AG10803 (cell line): ENCODE measurements around the gene LRRN4CL.

Source experiments
- DNase-seq: peaks from one replicate; pipeline ENCODE4 v3.0.0; 2010; ENCODE audit warnings: low read depth
- H3K4me3 ChIP-seq: 2 replicates; pipeline ENCODE4 v1.5.1; 2011; ENCODE audit warnings: mild to moderate bottlenecking, low read length, control low read depth
- TF ChIP-seq, protein P1 (sequence below): conservative IDR thresholded peaks from 2 replicates; pipeline ENCODE4 v1.5.1; 2011; ENCODE audit warnings: mild to moderate bottlenecking, low read length, control low read depth, inconsistent platforms

Gene LRRN4CL

DNA sequence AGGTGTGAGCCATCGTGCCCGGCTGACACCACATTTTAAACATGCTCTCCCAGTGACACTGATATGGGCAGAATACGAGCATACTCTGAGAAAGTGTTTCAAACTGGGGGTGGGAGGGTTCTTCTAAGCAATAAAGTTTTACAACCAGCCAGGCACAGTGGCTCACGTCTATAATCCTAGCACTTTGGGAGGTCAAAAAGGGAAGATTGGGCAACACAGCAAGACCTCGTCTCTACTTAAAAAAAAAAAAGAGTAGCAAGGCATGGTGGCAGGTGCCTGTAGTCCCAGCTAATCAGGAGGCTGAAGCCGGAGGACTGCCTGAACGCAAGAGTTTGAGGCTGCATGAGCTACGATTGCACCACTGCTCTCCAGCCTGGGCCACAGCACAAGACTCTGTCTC is 45.1 kb downstream of the LRRN4CL start:
- DNase-seq, result no peak
- H3K4me3 ChIP-seq, result no peak overlapping the region
- TF ChIP-seq, protein P1, sequence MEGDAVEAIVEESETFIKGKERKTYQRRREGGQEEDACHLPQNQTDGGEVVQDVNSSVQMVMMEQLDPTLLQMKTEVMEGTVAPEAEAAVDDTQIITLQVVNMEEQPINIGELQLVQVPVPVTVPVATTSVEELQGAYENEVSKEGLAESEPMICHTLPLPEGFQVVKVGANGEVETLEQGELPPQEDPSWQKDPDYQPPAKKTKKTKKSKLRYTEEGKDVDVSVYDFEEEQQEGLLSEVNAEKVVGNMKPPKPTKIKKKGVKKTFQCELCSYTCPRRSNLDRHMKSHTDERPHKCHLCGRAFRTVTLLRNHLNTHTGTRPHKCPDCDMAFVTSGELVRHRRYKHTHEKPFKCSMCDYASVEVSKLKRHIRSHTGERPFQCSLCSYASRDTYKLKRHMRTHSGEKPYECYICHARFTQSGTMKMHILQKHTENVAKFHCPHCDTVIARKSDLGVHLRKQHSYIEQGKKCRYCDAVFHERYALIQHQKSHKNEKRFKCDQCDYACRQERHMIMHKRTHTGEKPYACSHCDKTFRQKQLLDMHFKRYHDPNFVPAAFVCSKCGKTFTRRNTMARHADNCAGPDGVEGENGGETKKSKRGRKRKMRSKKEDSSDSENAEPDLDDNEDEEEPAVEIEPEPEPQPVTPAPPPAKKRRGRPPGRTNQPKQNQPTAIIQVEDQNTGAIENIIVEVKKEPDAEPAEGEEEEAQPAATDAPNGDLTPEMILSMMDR, result no peak
